Motor neuron (in vitro differentiated cells): ENCODE data around the gene GADD45B. TPM values are rescaled to one million over a fixed set of nuclear protein-coding genes. Genes with fewer than 3 reads are reported as not detected.

Source experiments
- ATAC-seq, 8 experiments: fragments of 200-7000 bp; cut with Tn5 transposase; replicated peaks in 6 of 8; 2 replicates each; pipeline ENCODE4 v1.8.0; 2021; ENCODE audit warnings: mild to moderate bottlenecking in 8 of 8, moderate library complexity in 8 of 8
- H3K27ac ChIP-seq, 2 donors: fragments of 250-450 bp; sonication (Bioruptor Pico); 2 replicates each; pipeline ENCODE4 v1.9.0; 2021; ENCODE audit warnings: antibody characterized with exemption in 2 of 2, mild to moderate bottlenecking in 2 of 2, moderate library complexity in 1 of 2
- H3K4me1 ChIP-seq, 2 donors: fragments of 250-450 bp; sonication (Bioruptor Pico); replicated peaks in 1 of 2; 2 replicates each; pipeline ENCODE4 v1.6.1; 2021; ENCODE audit warnings: antibody characterized with exemption in 2 of 2, mild to moderate bottlenecking in 2 of 2, moderate library complexity in 1 of 2
- H3K4me3 ChIP-seq, 5 donors: fragments of 250-450 bp; sonication (Bioruptor Pico); 2 replicates each; pipeline ENCODE4 v1.9.0; 2021; ENCODE audit warnings: antibody characterized with exemption in 5 of 5, mild to moderate bottlenecking in 5 of 5, moderate library complexity in 4 of 5
- WGBS, 10 experiments: fragments of 450-650 bp; shearing (Covaris generic); methylation state at CpG; one replicate each; pipeline ENCODE4 v1.0.0; 2022; 5-methylcytosine and 5-hydroxymethylcytosine counted together
- in situ Hi-C, 9 experiments: fragments of 400-800 bp; cut with MboI; loops; one replicate each; pipeline ENCODE4 v1.15.0; 2021; ENCODE audit warnings: low sequenced_read_pairs in 9 of 9, low pct_unique_long_range_greater_than_20kb in 2 of 9; ENCODE audit not compliant: unreplicated experiment in 9 of 9
- total RNA-seq, 8 experiments: library from RNA; unstranded; fragments of 300-600 nt; gene quantifications; 2 replicates each; pipeline versions ENCODE4 v1.2.3 to v1.2.4, GENCODE V29; 2022

GADD45B gene
- total RNA-seq, 8 experiments from 2014 or later = 9.4 to 80.4 (median 20.8) TPM

- no CpG with 5 or more reads among the region's 42 CpGs for WGBS, 10 experiments
- ATAC-seq = peak in 1 of 8 experiments; percentile 2
- in situ Hi-C loops = no loop called here
- no peak overlapping the region for H3K27ac ChIP-seq
- no peak overlapping the region for H3K4me3 ChIP-seq
- H3K4me1 ChIP-seq = no peaks in the 10 kb centered on the region
These were observed 41.1 kb upstream of the GADD45B start for GRCh38 chr19:2434721-2435265.

- Histone ChIP-seq H3K27ac (no peak overlapping the region), H3K4me3 (no peak overlapping the region), H3K4me1 (no peaks in the 10 kb centered on the region)
- in situ Hi-C loops = no loop called here
- ATAC-seq = peak in 1 of 8 experiments; percentile 6
- WGBS, 10 experiments = 100% methylated on average over 1 of the region's 39 CpGs; no CpG with 5 or more reads in 9 of the 10 experiments
These were observed 39.5 kb upstream of the GADD45B start for GRCh38 chr19:2436384-2436783.

GRCh38 chr19:2436926-2437325, 39.0 kb upstream of the GADD45B start:
- in situ Hi-C loops = no loop called here
- WGBS, 10 experiments = 93 to 100% methylated on average over 2 to 6 of the region's 15 CpGs; no CpG with 5 or more reads in 8 of the 10 experiments
- Histone ChIP-seq H3K4me3 (no peak overlapping the region), H3K4me1 (no peaks in the 10 kb centered on the region), H3K27ac (no peak overlapping the region)
- ATAC-seq = peak in 2 of 8 experiments; percentile 18

GRCh38 chr19:2438178-2438577, 37.7 kb upstream of the GADD45B start:
- no peak for ATAC-seq

GRCh38 chr19:2440515-2440914, 35.4 kb upstream of the GADD45B start:
- H3K4me1 ChIP-seq = peaks cover 3 to 4% of the 10 kb centered on the region in 2 donors
- WGBS, 10 experiments = 88 to 100% (median 100%) methylated on average over 1 of the region's 1 CpG; no CpG with 5 or more reads in 1 of the 10 experiments
- in situ Hi-C loops = no loop called here
- no peak overlapping the region for H3K27ac ChIP-seq
- ATAC-seq = no peak
- H3K4me3 ChIP-seq = no peak overlapping the region

More at GRCh38 chr19:2438178-2438577, 37.7 kb upstream of the GADD45B start:
- in situ Hi-C loops = no loop called here
- H3K4me3 ChIP-seq = no peak overlapping the region
- no peak overlapping the region for H3K27ac ChIP-seq
- WGBS, 10 experiments = 100% methylated on average over 1 to 2 of the region's 20 CpGs; no CpG with 5 or more reads in 8 of the 10 experiments
- H3K4me1 ChIP-seq = no peaks in the 10 kb centered on the region

GRCh38 chr19:2441096-2441752, 34.7 kb upstream of the GADD45B start:
- 94 to 100% (median 100%) methylated on average over 2 to 5 of the region's 26 CpGs; no CpG with 5 or more reads in 7 of the 10 experiments for WGBS, 10 experiments
- peaks cover 5 to 6% of the 10 kb centered on the region in 2 donors for H3K4me1 ChIP-seq
- no peak for ATAC-seq
- H3K4me3 ChIP-seq = no peak overlapping the region
- no peak overlapping the region for H3K27ac ChIP-seq
- in situ Hi-C loops = no loop called here

GRCh38 chr19:2443116-2443784, 32.7 kb upstream of the GADD45B start:
- H3K4me3 ChIP-seq = no peak overlapping the region
- no peak overlapping the region for H3K27ac ChIP-seq
- 72 to 100% (median 100%) methylated on average over 1 to 7 of the region's 22 CpGs; no CpG with 5 or more reads in 5 of the 10 experiments for WGBS, 10 experiments
- peak in 1 of 8 experiments; percentile 9 for ATAC-seq
- peaks cover 7 to 10% of the 10 kb centered on the region in 2 donors for H3K4me1 ChIP-seq
- in situ Hi-C loops = no loop called here

GRCh38 chr19:2443785-2444182, 32.1 kb upstream of the GADD45B start:
- ATAC-seq = no peak
- Histone ChIP-seq H3K27ac (no peak overlapping the region), H3K4me1 (peaks cover 7 to 10% of the 10 kb centered on the region in 2 donors), H3K4me3 (no peak overlapping the region)
- in situ Hi-C loops = no loop called here
- 83 to 100% (median 90%) methylated on average over 2 to 10 of the region's 17 CpGs; no CpG with 5 or more reads in 5 of the 10 experiments for WGBS, 10 experiments

- 60 to 100% (median 88%) methylated on average over 1 to 5 of the region's 34 CpGs; no CpG with 5 or more reads in 6 of the 10 experiments for WGBS, 10 experiments
- in situ Hi-C loops = no loop called here
- peak in 3 of 8 experiments; percentile 10 to 13 (median 11) for ATAC-seq
- Histone ChIP-seq H3K4me3 (no peak overlapping the region), H3K4me1 (peaks cover 7 to 10% of the 10 kb centered on the region in 2 donors), H3K27ac (no peak overlapping the region)
These were observed 31.5 kb upstream of the GADD45B start for GRCh38 chr19:2444251-2445002.

- Histone ChIP-seq H3K4me3 (no peak overlapping the region), H3K4me1 (peaks cover 7 to 10% of the 10 kb centered on the region in 2 donors), H3K27ac (peak overlapping the region; percentile 4 to 74)
- in situ Hi-C loops = no loop called here
- ATAC-seq = peak in 4 of 8 experiments; percentile 5 to 30 (median 20)
- 83 to 90% (median 90%) methylated on average over 1 to 8 of the region's 19 CpGs; no CpG with 5 or more reads in 7 of the 10 experiments for WGBS, 10 experiments
These were observed 29.5 kb upstream of the GADD45B start for GRCh38 chr19:2446381-2446780.

GRCh38 chr19:2449019-2449418, 26.9 kb upstream of the GADD45B start:
- H3K4me3 ChIP-seq = no peak overlapping the region
- peaks cover 7 to 10% of the 10 kb centered on the region in 2 donors for H3K4me1 ChIP-seq
- 83 to 100% (median 98%) methylated on average over 1 to 6 of the region's 11 CpGs; no CpG with 5 or more reads in 6 of the 10 experiments for WGBS, 10 experiments
- ATAC-seq = peak in 1 of 8 experiments; percentile 43
- in situ Hi-C loops = no loop called here
- no peak overlapping the region for H3K27ac ChIP-seq

- Histone ChIP-seq H3K4me1 (peaks cover 10 to 11% of the 10 kb centered on the region in 2 donors), H3K27ac (no peak overlapping the region), H3K4me3 (no peak overlapping the region)
- in situ Hi-C loops = loop anchor here in 1 of 9 experiments (25.0 kb wide), 1 partner anchor 136 kb away; no protein-coding TSS in a partner anchor
- WGBS, 10 experiments = 40 to 100% (median 90%) methylated on average over 1 to 6 of the region's 7 CpGs; no CpG with 5 or more reads in 3 of the 10 experiments
- no peak for ATAC-seq
These were observed 24.8 kb upstream of the GADD45B start for GRCh38 chr19:2451138-2451537.
